Activated CD4-positive, alpha-beta memory T cell treated with anti-CD3 and anti-CD28 coated beads, Interleukin-2, amount 10 ng/mL, durations not matched to agents 7 days and 5 days (primary cell): ENCODE results near the gene APLNR. TPM values are rescaled to one million over a fixed set of nuclear protein-coding genes. Genes with fewer than 3 reads are reported as not detected.

Source experiments
- CTCF ChIA-PET: fragments of 350-600 bp; sonication (Branson Sonifier 250); formaldehyde crosslinking; loops from one replicate; lab custom pipeline; 2021; ENCODE audit warnings: antibody characterized with exemption, inconsistent platforms; lab: Charles Lee
- POLR2A ChIA-PET: fragments of 350-600 bp; sonication (Branson Sonifier 250); formaldehyde crosslinking; loops from one replicate; lab custom pipeline; 2021; ENCODE audit warnings: antibody characterized with exemption; lab: Charles Lee
- DNase-seq: peaks from one replicate; pipeline ENCODE4 v3.0.0-alpha.2; 2020
- H3K27ac Mint-ChIP-seq: one replicate; pipeline ENCODE4 v1.8.0; 2021; ENCODE audit warnings: mild to moderate bottlenecking, mixed read lengths
- H3K27me3 Mint-ChIP-seq: one replicate; pipeline ENCODE4 v1.8.0; 2021; ENCODE audit warnings: mixed read lengths
- H3K36me3 Mint-ChIP-seq: one replicate; pipeline ENCODE4 v1.8.0; 2021; ENCODE audit warnings: low read depth, mixed read lengths
- H3K4me1 Mint-ChIP-seq: one replicate; pipeline ENCODE4 v1.8.0; 2021; ENCODE audit warnings: mixed read lengths
- H3K4me3 Mint-ChIP-seq: one replicate; pipeline ENCODE4 v1.8.0; 2021; ENCODE audit warnings: mild to moderate bottlenecking, mixed read lengths
- H3K9me3 Mint-ChIP-seq: one replicate; pipeline ENCODE4 v1.8.0; 2021; ENCODE audit warnings: mixed read lengths
- total RNA-seq, 2 experiments: library from RNA; stranded (reverse); gene quantifications; one replicate each; pipeline ENCODE4 v1.2.3, GENCODE V29; 2021

The APLNR gene
- total RNA-seq, 2 experiments from 2014 or later = not detected

DNA sequence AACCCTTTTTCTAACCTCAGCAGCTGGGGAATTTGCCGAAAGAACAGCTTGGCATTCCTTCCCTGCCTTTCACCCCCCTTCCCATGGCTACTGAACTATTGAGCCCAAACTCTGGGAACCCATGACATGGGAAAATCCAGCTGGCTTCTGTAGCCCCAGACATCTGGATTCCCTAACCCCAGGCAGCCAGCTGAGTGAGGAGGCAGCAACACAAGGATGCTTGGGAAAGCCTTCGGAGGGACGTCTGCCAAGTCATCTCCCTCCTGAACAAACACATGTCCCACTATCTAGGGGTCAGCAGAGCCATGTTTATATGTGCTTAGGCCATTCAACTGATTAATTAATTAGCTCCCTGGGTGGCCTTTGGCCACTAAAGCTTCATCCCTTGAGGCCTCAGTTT, 33.7 kb downstream of the APLNR start:
- no peak overlapping the region for H3K4me3 Mint-ChIP-seq
- no peak for DNase-seq
- no peaks in the 10 kb centered on the region for H3K4me1 Mint-ChIP-seq
- no peaks in the 10 kb centered on the region for H3K9me3 Mint-ChIP-seq
- H3K27me3 Mint-ChIP-seq = no peaks in the 10 kb centered on the region
- no peak overlapping the region for H3K27ac Mint-ChIP-seq
- no peaks in the 10 kb centered on the region for H3K36me3 Mint-ChIP-seq
- ChIA-PET POLR2A (no interaction called here), CTCF (no interaction called here)

DNA sequence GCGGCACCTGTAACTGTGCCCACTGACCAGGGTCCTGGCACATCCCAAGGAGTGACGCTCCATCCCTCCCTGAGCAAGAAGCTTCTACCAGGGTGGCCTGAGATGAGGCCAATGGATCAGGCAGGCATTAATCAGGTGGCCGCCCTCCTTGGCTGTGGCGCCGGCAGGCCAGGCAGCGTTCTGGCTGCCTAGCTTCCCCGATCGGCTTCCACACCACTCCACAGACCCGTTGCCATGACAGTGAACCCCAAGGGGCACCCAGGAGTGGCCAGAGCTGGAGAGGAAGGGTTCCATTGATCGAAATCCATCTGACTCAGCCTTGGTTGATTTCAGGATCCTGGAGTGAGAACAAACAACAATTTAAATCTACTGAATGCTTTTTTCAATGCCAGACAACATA, 34.8 kb downstream of the APLNR start:
- Mint-ChIP-seq H3K4me3 (no peak overlapping the region), H3K9me3 (no peaks in the 10 kb centered on the region), H3K27ac (no peak overlapping the region), H3K27me3 (no peaks in the 10 kb centered on the region), H3K36me3 (no peaks in the 10 kb centered on the region), H3K4me1 (no peaks in the 10 kb centered on the region)
- ChIA-PET CTCF (interaction anchor here (1.8 kb wide), 1 partner anchor 47 kb away, joined by 5 read pairs; no protein-coding TSS in a partner anchor), POLR2A (no interaction called here)
- DNase-seq = no peak

- CTCF ChIA-PET = interaction anchor here (1.8 kb wide), 1 partner anchor 48 kb away, joined by 5 read pairs; no protein-coding TSS in a partner anchor
- POLR2A ChIA-PET = no interaction called here
- no peaks in the 10 kb centered on the region for H3K9me3 Mint-ChIP-seq
- no peaks in the 10 kb centered on the region for H3K36me3 Mint-ChIP-seq
- DNase-seq = no peak
- H3K4me3 Mint-ChIP-seq = no peak overlapping the region
- no peaks in the 10 kb centered on the region for H3K27me3 Mint-ChIP-seq
- no peak overlapping the region for H3K27ac Mint-ChIP-seq
- no peaks in the 10 kb centered on the region for H3K4me1 Mint-ChIP-seq
These were observed 36.1 kb downstream of the APLNR start for GRCh38 chr11:57200917-57201316.

DNA sequence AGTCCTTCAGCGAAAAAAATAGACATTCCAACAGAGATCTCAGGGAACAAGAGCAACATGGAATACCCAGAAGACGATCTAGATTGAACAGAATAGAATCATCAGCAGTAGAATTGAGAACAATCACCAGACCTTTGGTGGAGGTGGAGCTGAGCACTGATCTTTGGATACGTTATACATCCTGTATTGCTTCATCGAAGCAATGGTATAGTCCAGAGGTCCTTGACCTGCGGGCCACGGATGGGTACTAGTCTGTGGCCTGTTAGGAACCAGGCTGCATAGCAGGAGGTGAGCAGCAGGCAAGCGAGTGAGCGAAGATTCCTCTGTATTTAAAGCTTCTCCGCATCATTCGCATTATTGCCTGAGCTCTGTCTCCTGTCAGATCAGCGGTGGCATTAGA, 37.7 kb downstream of the APLNR start:
- Mint-ChIP-seq H3K4me1 (no peaks in the 10 kb centered on the region), H3K9me3 (no peaks in the 10 kb centered on the region), H3K27ac (no peak overlapping the region), H3K36me3 (no peaks in the 10 kb centered on the region), H3K4me3 (no peak overlapping the region), H3K27me3 (no peaks in the 10 kb centered on the region)
- ChIA-PET POLR2A (no interaction called here), CTCF (no interaction called here)
- no peak for DNase-seq

DNA sequence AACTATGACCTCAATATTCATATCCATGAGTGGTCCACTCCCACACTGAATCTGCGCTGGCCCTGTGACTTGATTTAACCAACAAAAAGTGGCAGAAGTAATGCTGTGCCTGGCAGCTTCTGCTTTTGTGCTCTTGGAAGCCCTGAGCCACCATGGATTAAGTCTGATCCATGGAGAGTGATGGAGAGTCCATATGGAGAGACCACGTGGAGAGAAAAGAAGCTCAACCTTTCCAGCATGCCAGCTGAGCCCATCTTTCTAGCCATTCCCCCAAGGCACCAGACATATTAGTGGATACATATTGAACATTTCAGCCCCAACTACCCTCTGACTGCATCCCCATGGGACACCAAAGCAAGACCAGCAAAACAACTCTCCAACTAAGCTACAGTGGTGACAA, 39.3 kb downstream of the APLNR start:
- Mint-ChIP-seq H3K27ac (no peak overlapping the region), H3K9me3 (no peaks in the 10 kb centered on the region), H3K4me1 (no peaks in the 10 kb centered on the region), H3K4me3 (no peak overlapping the region), H3K36me3 (no peaks in the 10 kb centered on the region), H3K27me3 (no peaks in the 10 kb centered on the region)
- CTCF ChIA-PET = interaction anchor here (2.3 kb wide), 1 partner anchor 52 kb away, joined by 6 read pairs; no protein-coding TSS in a partner anchor
- no peak for DNase-seq
- POLR2A ChIA-PET = no interaction called here

DNA sequence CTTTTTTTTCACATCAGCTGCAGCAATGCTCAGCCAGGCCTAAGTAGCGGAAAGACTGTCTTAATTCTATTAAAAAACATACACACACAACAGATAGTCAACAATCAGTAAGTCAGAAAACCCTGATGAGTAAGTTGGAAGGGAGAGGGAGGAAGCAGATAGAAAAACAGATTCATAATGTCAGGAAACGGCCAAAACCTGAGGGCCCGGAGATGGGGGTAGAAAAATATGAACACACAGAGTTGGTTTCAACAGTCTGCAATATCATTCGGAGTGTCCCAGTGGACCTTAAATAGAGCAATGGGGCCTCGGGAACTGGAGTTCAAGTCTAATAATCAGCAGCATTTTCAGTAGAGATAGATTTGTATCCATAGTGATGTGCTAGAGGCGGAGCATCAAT, 40.5 kb downstream of the APLNR start:
- POLR2A ChIA-PET = no interaction called here
- H3K36me3 Mint-ChIP-seq = no peaks in the 10 kb centered on the region
- H3K27me3 Mint-ChIP-seq = no peaks in the 10 kb centered on the region
- H3K27ac Mint-ChIP-seq = no peak overlapping the region
- H3K4me3 Mint-ChIP-seq = no peak overlapping the region
- no peaks in the 10 kb centered on the region for H3K4me1 Mint-ChIP-seq
- CTCF ChIA-PET = interaction anchor here (2.3 kb wide), 1 partner anchor 53 kb away, joined by 6 read pairs; no protein-coding TSS in a partner anchor
- no peak for DNase-seq
- H3K9me3 Mint-ChIP-seq = no peaks in the 10 kb centered on the region

DNA sequence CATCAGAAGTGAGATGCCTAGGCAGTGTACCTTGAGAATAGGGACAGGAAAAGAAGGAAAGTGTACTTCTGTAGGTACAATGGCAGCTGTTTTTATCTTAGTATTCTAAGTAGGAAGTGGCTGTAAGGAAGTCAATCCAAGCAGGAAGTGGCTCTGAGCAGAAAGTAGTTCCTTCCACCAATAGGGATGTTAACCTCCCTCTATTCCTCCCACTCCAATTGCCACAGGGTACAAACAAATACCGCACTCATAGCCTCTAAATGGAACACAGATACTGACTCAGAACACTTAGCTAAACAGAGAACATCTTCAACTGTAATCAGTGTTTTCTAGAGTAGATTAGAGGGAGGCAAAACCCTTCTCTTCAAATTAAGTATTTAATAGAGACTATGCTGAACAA, 44.7 kb downstream of the APLNR start:
- no peak for DNase-seq
- Mint-ChIP-seq H3K27me3 (no peaks in the 10 kb centered on the region), H3K4me3 (no peak overlapping the region), H3K36me3 (no peaks in the 10 kb centered on the region), H3K27ac (no peak overlapping the region), H3K4me1 (no peaks in the 10 kb centered on the region), H3K9me3 (no peaks in the 10 kb centered on the region)
- CTCF ChIA-PET = no interaction called here
- POLR2A ChIA-PET = no interaction called here

DNA sequence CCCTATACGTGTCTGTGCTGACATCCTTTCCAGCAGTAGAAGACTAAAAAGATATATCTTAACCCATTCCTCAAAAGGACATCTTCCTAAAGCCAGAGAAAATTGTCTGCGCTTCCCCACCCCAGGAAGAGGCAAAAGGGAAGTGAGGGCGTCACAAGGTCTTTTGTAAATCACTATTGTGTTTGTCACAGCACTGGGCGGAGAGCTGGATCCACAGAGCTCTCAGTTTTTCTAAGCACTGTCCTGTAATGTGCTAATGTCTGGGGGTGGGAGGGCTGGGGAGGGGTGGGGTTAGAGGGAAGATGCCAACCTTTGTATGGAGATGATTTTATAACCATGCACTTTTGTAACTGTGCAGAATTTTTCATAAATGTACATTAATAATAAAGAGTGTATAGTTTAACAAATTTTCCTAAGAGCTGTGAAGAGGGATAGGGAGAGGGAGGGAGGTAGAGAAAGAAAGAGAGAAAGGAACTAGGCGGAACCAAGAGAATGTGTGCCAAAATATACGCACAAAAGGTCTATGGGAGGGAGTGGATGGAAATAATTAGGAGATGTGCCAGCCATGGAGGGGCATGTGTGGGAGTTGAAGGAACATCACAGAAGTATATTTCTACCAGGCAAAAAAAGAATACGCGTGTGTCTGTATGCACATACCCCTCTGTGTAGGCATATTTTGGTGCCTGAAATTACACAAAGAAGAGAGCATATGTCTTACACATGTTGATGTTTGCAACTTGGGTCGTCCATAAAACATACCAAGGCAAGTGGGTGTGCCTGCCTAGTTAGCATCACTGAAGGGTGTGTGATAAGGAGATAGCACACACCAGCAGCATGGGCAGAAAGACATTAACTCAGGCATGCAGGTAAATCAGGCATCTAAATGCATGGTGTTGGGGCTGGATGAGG, 45.5 kb downstream of the APLNR start:
- DNase-seq = no peak
- Mint-ChIP-seq H3K27me3 (no peaks in the 10 kb centered on the region), H3K4me3 (no peak overlapping the region), H3K9me3 (no peaks in the 10 kb centered on the region), H3K36me3 (no peaks in the 10 kb centered on the region), H3K27ac (no peak overlapping the region), H3K4me1 (no peaks in the 10 kb centered on the region)
- POLR2A ChIA-PET = no interaction called here
- CTCF ChIA-PET = no interaction called here

DNA sequence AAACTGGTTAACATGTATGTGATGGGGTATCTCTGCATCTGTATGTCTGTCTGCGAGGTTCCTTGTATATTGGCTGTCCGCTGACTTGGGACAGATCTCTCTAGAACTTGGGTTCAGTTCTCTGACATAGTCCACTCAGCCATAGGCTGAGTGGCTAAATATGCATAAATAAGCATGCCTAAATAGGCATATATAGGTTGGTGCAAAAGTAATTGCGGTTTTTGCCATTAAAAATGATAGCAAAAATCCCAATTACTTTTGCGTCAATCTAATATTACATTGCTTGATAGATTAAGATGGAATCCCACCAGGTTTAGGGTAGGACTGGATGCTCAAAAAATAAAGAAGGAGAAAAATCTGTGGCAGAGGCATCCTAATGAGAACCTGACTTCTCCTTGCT, 46.5 kb downstream of the APLNR start:
- H3K36me3 Mint-ChIP-seq = no peaks in the 10 kb centered on the region
- no peaks in the 10 kb centered on the region for H3K4me1 Mint-ChIP-seq
- ChIA-PET CTCF (no interaction called here), POLR2A (no interaction called here)
- no peak overlapping the region for H3K4me3 Mint-ChIP-seq
- no peaks in the 10 kb centered on the region for H3K27me3 Mint-ChIP-seq
- no peak for DNase-seq
- no peaks in the 10 kb centered on the region for H3K9me3 Mint-ChIP-seq
- no peak overlapping the region for H3K27ac Mint-ChIP-seq

Other genes starting within 250 kb of the APLNR start
- gene OR5AK2, start 248.3 kb downstream of the APLNR start, total RNA-seq = not detected
- gene LRRC55, start 55.3 kb downstream of the APLNR start, total RNA-seq = not detected
- gene TNKS1BP1, start 87.7 kb upstream of the APLNR start, total RNA-seq = 10 to 100 TPM in 1 of 2 experiments, 1 to 10 TPM in 1; 9.9 to 10.7 TPM
- 100 to 1,000 TPM; 135 to 137 TPM for gene SSRP1, start 98.6 kb upstream of the APLNR start, total RNA-seq
- gene P2RX3, start 101.1 kb upstream of the APLNR start, total RNA-seq = not detected
- gene PRG3, start 143.9 kb upstream of the APLNR start, total RNA-seq = not detected
- under 1 TPM; 0.33 to 0.68 TPM for gene PRG2, start 153.4 kb upstream of the APLNR start, total RNA-seq
- 100 to 1,000 TPM in 1 of 2 experiments, 10 to 100 TPM in 1; 94.5 to 101 TPM for gene SLC43A3, start 189.9 kb upstream of the APLNR start, total RNA-seq
- gene RTN4RL2, start 223.3 kb upstream of the APLNR start, total RNA-seq = under 1 TPM; 0.35 to 0.50 TPM